Activated T-cell treated with anti-CD3 and anti-CD28 coated beads, Interleukin-2, amount 50 U/mL, for 4 hours (primary cell): ENCODE results near the gene LAGE3. TPM values are rescaled to one million over a fixed set of nuclear protein-coding genes. Genes with fewer than 3 reads are reported as not detected.

Experiments
- ATAC-seq, 2 donors: fragments of 200-7000 bp; cut with Tn5 transposase; one replicate each; pipeline ENCODE4 v1.10.0; 2021
- DNase-seq: peaks from one replicate; pipeline ENCODE4 v3.0.0-alpha.2; 2020
- H3K27me3 Mint-ChIP-seq: one replicate; pipeline ENCODE4 v1.8.0; 2021; ENCODE audit warnings: low read depth, mixed read lengths
- H3K36me3 Mint-ChIP-seq: one replicate; pipeline ENCODE4 v1.8.0; 2022; ENCODE audit warnings: mixed read lengths; ENCODE audit not compliant: insufficient read depth
- H3K4me1 Mint-ChIP-seq: one replicate; pipeline ENCODE4 v1.8.0; 2021; ENCODE audit warnings: low read depth, mixed read lengths
- H3K4me3 Mint-ChIP-seq: one replicate; pipeline ENCODE4 v1.8.0; 2021; ENCODE audit warnings: mild to moderate bottlenecking, moderate library complexity, mixed read lengths
- H3K9me3 Mint-ChIP-seq: one replicate; pipeline ENCODE4 v1.8.0; 2021; ENCODE audit warnings: mixed read lengths
- total RNA-seq, 3 donors: library from RNA; stranded (reverse); gene quantifications; one replicate each; pipeline ENCODE4 v1.2.1, GENCODE V29; 2021

The LAGE3 gene
- total RNA-seq, 3 donors from 2014 or later: 76.1 to 89.9 (median 88.1) TPM

DNA sequence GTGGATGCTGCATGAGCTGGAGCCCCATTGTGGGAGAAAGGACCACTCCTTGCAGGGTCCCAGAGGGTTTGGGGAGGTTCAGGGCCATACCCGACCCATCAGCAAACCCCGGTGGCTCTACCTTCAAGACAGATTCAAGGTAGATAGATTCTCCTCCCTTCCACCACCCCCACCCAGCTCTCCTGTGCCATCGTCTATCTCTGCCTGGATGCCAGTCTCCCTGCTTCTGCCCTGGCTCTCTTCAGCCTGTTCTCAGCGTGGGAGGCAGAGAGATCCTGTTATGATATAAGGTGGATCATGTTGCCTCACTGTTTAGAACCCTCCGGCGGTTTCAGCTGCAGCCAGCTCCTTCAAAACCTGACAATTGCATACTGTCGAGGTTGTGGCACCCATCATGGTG is 5.4 kb downstream of the LAGE3 start:
- peaks cover 4% of the 10 kb centered on the region for H3K4me1 Mint-ChIP-seq
- no peak overlapping the region for H3K4me3 Mint-ChIP-seq

DNA sequence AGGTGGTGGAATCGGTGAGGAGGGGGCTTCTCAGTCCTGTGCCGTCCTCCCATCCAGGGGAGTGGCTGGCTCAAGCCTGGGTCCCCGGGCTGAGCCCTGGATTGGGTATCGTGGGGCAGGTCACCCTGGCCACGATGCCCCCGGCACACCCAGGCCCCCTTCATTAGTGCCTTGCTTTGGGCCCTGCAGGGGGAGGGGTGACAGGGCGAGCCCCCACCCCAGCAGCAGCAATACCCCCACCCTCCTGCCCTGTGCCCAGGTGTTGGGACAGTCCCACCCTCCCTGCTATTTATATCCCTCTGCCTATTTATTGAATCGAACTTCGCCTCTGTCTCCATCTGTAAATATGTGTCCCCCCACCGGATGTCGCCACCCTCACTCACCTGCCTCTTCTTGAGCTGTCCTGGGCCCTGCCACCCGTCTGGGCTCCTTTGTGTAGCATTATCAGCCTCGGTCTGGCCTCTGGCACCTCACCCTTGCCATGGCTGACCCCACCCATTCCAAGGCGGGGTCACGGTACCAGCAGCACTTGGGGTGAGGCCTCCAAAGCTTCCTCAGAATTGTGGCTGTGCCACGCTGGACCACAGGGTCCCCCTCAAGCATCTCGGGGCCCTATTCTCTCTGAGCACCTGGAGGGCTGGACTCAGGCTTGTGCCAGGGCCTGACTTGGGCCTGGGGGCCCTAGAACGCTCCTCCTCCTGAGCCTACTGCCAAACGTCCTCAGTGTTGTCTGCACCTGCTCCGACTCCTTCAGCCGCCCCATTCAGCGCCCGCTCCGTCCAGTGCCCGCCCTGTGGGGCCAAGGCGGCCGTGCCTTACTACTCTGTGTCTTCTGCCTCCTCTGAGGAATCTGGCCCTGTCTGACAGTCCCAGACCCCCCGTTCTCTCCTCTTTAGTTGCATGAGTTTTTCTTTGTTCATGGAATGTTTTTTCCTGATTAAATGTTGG is 6.1 kb downstream of the LAGE3 start:
- Mint-ChIP-seq H3K27me3 (no peaks in the 10 kb centered on the region), H3K36me3 (no peaks in the 10 kb centered on the region), H3K4me3 (no peak overlapping the region), H3K9me3 (no peaks in the 10 kb centered on the region), H3K4me1 (peaks cover 4% of the 10 kb centered on the region)
- DNase-seq (no peak), ATAC-seq (no peak)

More for the DNA sequence above, 5.4 kb downstream of the LAGE3 start:
- ATAC-seq: no peak
- DNase-seq: no peak
- no peaks in the 10 kb centered on the region for H3K36me3 Mint-ChIP-seq
- no peaks in the 10 kb centered on the region for H3K27me3 Mint-ChIP-seq
- no peaks in the 10 kb centered on the region for H3K9me3 Mint-ChIP-seq

DNA sequence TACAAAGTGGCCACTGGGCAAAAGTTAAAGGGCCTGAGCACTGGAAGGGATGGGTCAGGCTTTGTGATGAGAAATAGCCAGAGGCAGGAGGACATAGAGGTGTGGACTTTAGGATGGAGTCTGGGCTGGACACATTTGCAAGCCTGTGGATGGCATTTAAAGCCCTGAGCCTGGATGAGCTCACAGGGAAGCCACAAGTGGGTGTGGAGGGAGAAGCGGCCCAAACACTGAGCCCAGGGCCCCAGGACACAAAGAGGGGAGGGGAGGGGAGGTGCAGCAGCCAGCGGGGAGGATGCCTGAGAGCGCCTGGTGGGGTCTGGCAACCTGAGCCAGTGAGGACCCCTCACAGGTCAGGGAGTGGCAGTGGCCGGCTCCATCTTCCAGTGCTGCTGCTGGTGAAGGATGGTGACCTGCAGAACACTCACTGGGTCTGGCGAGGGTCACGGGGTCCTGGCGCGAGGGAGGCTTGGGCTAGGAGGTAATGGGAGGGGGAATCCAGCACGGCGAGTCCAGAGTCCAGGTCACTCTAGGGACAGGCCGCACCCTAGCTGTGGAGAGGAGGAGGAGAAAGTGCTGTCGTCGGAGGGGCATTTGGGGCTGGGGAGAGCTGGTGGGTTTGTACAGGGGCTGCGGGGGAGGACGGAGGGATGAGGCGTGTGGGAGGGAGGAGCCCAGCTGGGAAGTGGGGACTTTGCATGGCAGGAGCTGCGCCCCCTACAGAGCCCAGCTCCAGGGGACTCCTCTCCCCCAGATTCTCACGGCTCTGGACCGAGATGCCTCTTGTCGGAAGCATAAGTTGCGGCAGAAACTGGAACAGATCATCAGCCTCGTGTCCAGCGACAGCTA is 7.0 kb downstream of the LAGE3 start:
- no peak overlapping the region for H3K4me3 Mint-ChIP-seq

DNA sequence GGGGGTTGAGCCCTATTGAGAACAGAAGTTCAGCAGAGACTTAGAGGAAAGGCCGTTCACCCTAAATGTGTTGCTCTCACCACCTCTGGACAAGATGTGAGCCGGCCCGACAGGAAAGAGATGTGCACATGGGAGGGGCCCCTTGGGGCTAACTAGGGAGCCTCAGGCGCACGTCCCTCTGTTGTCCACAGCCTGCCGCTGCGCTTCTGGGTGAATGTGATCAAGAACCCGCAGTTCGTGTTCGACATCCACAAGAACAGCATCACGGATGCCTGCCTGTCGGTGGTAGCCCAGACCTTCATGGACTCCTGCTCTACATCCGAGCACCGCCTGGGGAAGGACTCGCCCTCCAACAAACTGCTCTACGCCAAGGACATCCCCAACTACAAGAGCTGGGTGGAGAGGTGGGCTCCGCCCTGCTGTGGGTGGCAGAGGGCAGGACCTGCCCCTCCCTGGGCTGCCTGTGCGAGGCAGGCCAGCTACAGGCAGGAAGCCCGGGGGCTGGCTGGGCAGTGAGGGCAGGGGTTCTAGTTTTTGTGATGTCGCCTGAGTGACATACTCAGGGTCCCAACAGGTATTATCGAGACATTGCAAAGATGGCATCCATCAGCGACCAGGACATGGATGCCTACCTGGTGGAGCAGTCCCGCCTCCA is 8.0 kb downstream of the LAGE3 start:
- Mint-ChIP-seq H3K36me3 (no peaks in the 10 kb centered on the region), H3K4me3 (no peak overlapping the region), H3K9me3 (no peaks in the 10 kb centered on the region), H3K27me3 (no peaks in the 10 kb centered on the region), H3K4me1 (peaks cover 2% of the 10 kb centered on the region)
- no peak for DNase-seq
- ATAC-seq: no peak

More for the DNA sequence above, 7.0 kb downstream of the LAGE3 start:
- ATAC-seq (no peak), DNase-seq (no peak)
- H3K36me3 Mint-ChIP-seq: no peaks in the 10 kb centered on the region
- H3K27me3 Mint-ChIP-seq: no peaks in the 10 kb centered on the region
- H3K9me3 Mint-ChIP-seq: no peaks in the 10 kb centered on the region
- peaks cover 2% of the 10 kb centered on the region for H3K4me1 Mint-ChIP-seq

DNA sequence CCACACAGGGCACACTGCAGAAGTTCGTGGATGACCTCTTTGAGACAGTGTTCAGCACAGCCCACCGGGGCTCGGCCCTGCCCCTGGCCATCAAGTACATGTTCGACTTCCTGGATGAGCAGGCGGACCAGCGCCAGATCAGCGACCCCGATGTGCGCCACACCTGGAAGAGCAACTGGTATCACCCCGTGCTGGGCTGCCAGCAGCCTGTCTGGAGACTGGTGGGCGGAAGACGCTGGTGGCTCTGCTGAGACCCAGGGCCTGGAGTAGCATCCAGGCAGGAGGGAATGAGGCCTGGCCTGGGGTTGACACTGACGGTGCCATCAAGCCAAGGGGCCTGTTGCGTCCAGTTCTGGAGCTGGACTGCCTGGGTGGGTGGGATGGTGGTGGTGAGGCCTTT is 8.6 kb downstream of the LAGE3 start:
- ATAC-seq: no peak
- no peaks in the 10 kb centered on the region for H3K36me3 Mint-ChIP-seq
- H3K4me1 Mint-ChIP-seq: no peaks in the 10 kb centered on the region
- DNase-seq: no peak
- no peaks in the 10 kb centered on the region for H3K27me3 Mint-ChIP-seq
- H3K9me3 Mint-ChIP-seq: no peaks in the 10 kb centered on the region
- H3K4me3 Mint-ChIP-seq: no peak overlapping the region

DNA sequence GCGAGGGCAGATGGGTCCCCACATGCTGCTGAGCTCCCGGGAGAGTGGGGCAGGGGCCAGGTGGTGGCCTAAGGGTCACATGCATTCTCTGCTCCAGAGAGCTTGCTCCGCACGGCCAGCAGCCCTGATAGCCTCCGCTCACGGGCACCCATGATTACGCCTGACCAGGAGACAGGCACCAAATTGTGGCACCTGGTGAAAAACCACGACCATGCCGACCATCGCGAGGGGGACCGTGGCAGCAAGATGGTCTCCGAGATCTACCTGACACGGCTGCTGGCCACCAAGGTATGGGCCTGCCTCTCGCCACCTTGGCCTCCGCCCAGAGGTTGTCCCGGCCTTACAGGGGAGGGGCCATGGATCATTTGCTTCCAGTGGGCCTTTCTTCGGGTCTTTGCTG is 9.2 kb downstream of the LAGE3 start:
- Mint-ChIP-seq H3K36me3 (no peaks in the 10 kb centered on the region), H3K9me3 (no peaks in the 10 kb centered on the region), H3K4me1 (no peaks in the 10 kb centered on the region), H3K4me3 (no peak overlapping the region), H3K27me3 (no peaks in the 10 kb centered on the region)
- ATAC-seq (no peak), DNase-seq (no peak)

DNA sequence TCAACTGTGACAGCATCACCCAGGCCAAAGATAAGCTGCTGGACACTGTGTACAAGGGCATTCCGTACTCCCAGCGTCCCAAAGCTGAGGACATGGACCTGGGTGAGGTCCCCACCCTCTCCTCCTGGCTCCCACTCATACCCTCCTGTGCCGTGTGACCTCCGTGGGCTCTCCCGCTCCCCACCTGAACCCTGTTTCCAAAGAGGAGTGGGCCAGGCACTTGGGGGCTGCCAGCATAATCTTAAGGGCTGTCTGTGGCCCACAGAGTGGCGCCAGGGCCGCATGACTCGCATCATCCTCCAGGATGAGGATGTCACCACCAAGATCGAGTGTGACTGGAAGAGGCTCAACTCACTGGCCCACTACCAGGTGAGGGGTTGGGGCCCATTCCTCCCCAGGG is 10.0 kb downstream of the LAGE3 start:
- H3K4me3 Mint-ChIP-seq: no peak overlapping the region

DNA sequence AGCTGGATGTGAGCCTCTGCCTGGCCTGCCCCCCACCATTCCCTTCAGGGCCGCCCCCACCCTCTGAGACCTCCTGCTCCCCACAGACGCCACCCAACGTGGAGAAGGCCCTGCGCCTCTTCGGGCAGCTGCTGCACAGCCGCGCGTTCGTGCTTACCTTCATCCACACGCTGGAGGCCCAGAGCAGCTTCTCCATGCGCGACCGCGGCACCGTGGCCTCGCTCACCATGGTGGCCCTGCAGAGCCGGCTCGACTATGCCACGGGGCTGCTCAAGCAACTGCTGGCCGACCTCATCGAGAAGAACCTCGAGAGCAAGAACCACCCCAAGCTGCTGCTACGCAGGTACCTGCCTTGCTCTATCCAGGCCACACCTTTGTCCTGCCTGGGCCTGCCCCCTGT is 10.9 kb downstream of the LAGE3 start:
- no peak for DNase-seq
- no peak for ATAC-seq
- Mint-ChIP-seq H3K27me3 (no peaks in the 10 kb centered on the region), H3K36me3 (no peaks in the 10 kb centered on the region), H3K9me3 (no peaks in the 10 kb centered on the region), H3K4me1 (no peaks in the 10 kb centered on the region), H3K4me3 (no peak overlapping the region)

More for the DNA sequence above, 10.0 kb downstream of the LAGE3 start:
- Mint-ChIP-seq H3K36me3 (no peaks in the 10 kb centered on the region), H3K27me3 (no peaks in the 10 kb centered on the region), H3K9me3 (no peaks in the 10 kb centered on the region), H3K4me1 (no peaks in the 10 kb centered on the region)
- ATAC-seq: no peak
- no peak for DNase-seq

DNA sequence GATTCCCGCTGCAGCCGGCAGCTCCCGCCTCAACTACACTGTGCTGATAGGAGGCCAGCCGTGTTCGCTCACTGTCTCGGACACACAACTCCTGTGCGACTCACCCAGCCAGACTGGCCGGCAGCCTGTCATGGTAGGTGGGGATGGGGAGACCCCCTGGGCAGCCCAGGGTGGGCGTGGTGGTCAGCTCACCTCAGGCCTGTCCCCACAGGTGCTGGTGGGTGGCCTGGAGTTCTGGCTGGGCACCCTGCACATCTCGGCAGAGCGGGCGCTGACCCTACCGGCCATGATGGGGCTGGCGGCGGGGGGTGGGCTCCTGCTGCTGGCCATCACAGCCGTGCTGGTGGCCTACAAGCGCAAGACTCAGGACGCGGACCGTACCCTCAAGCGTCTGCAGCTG is 11.5 kb downstream of the LAGE3 start:
- H3K27me3 Mint-ChIP-seq: no peaks in the 10 kb centered on the region
- no peaks in the 10 kb centered on the region for H3K9me3 Mint-ChIP-seq
- DNase-seq: no peak
- H3K36me3 Mint-ChIP-seq: no peaks in the 10 kb centered on the region
- H3K4me3 Mint-ChIP-seq: no peak overlapping the region
- H3K4me1 Mint-ChIP-seq: no peaks in the 10 kb centered on the region
- no peak for ATAC-seq

DNA sequence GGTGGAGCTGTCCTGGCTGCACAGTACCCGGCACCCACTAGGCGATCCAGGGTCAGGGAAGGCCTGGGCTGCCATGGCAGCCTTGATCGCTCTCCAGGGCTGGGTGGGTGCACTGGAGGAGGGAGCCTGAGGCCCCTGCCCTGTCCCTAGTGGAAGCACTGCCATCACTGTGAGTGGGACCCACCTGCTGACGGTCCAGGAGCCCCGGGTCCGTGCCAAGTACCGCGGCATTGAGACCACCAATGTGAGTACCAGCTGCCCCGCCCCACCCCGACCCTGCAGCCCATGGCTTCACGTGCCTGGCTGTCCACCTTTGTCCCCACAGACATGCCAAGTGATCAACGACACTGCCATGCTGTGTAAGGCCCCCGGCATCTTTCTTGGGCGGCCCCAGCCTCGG is 12.2 kb downstream of the LAGE3 start:
- no peak overlapping the region for H3K4me3 Mint-ChIP-seq
- no peaks in the 10 kb centered on the region for H3K27me3 Mint-ChIP-seq
- H3K36me3 Mint-ChIP-seq: no peaks in the 10 kb centered on the region
- H3K4me1 Mint-ChIP-seq: no peaks in the 10 kb centered on the region
- DNase-seq: no peak
- H3K9me3 Mint-ChIP-seq: no peaks in the 10 kb centered on the region
- no peak for ATAC-seq

DNA sequence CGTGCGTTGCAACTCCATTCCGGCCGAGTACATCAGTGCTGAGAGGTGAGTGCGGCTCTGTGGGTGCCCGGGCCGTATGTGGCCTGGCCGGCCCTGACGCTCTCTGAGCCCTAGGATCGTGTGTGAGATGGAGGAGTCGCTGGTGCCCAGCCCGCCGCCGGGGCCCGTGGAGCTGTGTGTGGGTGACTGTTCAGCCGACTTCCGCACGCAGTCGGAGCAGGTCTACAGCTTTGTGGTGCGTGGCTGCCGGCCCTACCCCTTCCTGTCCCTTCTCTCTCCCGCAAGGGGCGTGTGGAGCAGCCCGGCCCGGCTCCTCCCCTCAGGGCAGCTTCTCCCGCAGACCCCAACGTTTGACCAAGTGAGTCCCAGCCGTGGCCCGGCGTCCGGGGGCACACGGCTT is 13.0 kb downstream of the LAGE3 start:
- Mint-ChIP-seq H3K4me3 (no peak overlapping the region), H3K27me3 (no peaks in the 10 kb centered on the region), H3K9me3 (no peaks in the 10 kb centered on the region), H3K36me3 (no peaks in the 10 kb centered on the region), H3K4me1 (peaks cover 2% of the 10 kb centered on the region)
- DNase-seq (no peak), ATAC-seq (no peak)

DNA sequence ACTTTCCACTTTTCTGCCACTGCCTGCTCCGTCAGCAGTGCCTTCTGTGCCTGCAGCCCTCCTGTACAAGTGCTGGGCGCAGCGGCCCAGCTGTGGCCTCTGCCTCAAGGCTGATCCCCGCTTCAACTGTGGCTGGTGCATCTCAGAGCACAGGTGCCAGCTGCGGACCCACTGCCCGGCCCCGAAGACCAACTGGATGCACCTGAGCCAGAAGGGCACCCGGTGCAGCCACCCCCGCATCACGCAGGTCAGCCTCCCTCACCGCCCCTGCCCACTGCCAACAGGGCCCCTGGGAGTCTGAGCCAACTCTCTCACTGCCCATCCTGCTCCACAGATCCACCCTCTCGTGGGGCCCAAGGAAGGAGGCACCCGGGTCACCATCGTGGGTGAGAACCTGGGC is 13.5 kb downstream of the LAGE3 start:
- Mint-ChIP-seq H3K4me3 (no peak overlapping the region), H3K4me1 (peaks cover 2% of the 10 kb centered on the region), H3K27me3 (no peaks in the 10 kb centered on the region), H3K9me3 (no peaks in the 10 kb centered on the region), H3K36me3 (no peaks in the 10 kb centered on the region)
- ATAC-seq (no peak), DNase-seq (no peak)

DNA sequence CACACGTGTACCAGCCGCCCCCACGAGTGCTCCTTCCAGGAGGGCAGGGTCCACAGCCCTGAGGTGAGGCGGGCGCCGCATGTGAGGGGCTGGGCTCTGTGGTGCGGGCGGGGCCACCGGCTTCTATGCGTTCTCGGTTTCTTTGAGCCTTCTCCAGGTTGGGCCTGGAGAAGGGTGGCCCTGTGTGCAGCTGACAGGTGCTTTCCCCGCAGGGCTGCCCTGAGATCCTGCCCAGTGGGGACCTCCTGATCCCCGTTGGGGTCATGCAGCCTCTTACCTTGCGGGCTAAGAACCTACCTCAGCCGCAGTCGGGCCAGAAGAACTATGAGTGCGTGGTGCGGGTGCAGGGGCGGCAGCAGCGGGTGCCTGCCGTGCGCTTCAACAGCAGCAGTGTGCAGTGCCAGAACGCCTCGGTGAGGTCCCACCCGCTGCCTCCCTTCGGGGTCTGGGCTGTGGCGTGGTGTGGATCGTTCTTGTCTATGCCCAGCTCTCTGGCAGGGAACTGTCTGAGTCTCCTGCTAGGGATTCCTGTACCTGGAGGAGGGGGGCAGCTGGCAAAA is 14.2 kb downstream of the LAGE3 start:
- Mint-ChIP-seq H3K36me3 (no peaks in the 10 kb centered on the region), H3K27me3 (no peaks in the 10 kb centered on the region), H3K4me1 (peaks cover 2% of the 10 kb centered on the region), H3K4me3 (no peak overlapping the region), H3K9me3 (no peaks in the 10 kb centered on the region)
- no peak for DNase-seq
- no peak for ATAC-seq

DNA sequence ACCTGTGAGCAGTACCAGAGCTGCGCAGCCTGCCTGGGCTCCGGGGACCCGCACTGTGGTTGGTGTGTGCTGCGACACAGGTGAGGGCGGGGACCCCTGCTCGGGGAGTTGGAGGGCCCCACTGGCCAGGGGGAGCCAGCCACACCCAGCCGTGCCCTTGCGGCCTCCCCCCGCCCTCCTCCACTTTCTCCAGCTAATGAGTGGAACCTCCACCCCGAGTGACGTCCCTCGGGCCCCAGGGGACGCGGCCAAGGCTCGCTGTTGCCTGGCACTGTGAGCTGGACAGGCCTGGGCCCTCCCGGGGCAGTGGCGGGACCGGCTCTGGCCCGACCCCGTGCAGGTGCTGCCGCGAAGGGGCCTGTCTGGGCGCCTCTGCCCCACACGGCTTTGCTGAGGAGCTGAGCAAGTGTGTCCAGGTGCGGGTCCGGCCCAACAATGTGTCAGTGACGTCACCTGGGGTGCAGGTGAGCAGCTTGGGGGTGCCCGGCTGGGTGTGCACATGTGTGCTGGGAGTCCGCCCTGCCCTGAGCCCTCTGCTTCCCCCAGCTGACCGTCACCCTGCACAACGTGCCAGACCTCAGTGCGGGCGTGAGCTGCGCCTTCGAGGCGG is 15.4 kb downstream of the LAGE3 start:
- ATAC-seq: no peak
- Mint-ChIP-seq H3K36me3 (no peaks in the 10 kb centered on the region), H3K9me3 (no peaks in the 10 kb centered on the region)

More for the DNA sequence above, 15.4 kb downstream of the LAGE3 start:
- H3K4me1 Mint-ChIP-seq: peaks cover 7% of the 10 kb centered on the region
- DNase-seq: no peak
- no peaks in the 10 kb centered on the region for H3K27me3 Mint-ChIP-seq
- no peak overlapping the region for H3K4me3 Mint-ChIP-seq
